Smooth muscle cell (in vitro differentiated cells): ENCODE results near the gene ZBTB11. TPM values are rescaled to one million over a fixed set of nuclear protein-coding genes. Genes with fewer than 3 reads are reported as not detected.
A peak's percentile ranks its signal among the peaks of the same experiment; 100 is the strongest.
"Not testable (repeated sequence)": the region's sequence is repeated elsewhere in the genome, so short reads cannot be mapped to it uniquely, and the experiment has no call there.

Experiments
- DNase-seq: peaks from one replicate; lab custom pipeline; 2025; ENCODE audit not compliant: unreplicated experiment; lab: John Stamatoyannopoulos, UW
- H2AFZ ChIP-seq: fragments of 200-600 bp; sonication (generic); 2 replicates; pipeline ENCODE4 v1.6.0; 2016; ENCODE audit warnings: antibody characterized with exemption, low read depth, mild to moderate bottlenecking
- H3F3A ChIP-seq: fragments of 200-600 bp; sonication (generic); 2 replicates; pipeline ENCODE4 v1.6.0; 2017; ENCODE audit warnings: antibody characterized with exemption, low read depth
- H3K27ac ChIP-seq: fragments of 200-600 bp; sonication (generic); 2 replicates; pipeline ENCODE4 v1.5.1; 2016; ENCODE audit warnings: low read depth, mild to moderate bottlenecking
- H3K27me3 ChIP-seq: fragments of 200-600 bp; sonication (generic); 2 replicates; pipeline ENCODE4 v1.6.1; 2016; ENCODE audit warnings: low read depth, mild to moderate bottlenecking
- H3K36me3 ChIP-seq: fragments of 200-600 bp; sonication (generic); 2 replicates; pipeline ENCODE4 v1.5.1; 2016; ENCODE audit warnings: low read depth
- H3K4me1 ChIP-seq: fragments of 200-600 bp; sonication (generic); 2 replicates; pipeline ENCODE4 v1.5.1; 2016; ENCODE audit warnings: low read depth
- H3K4me2 ChIP-seq: fragments of 200-600 bp; sonication (generic); 2 replicates; pipeline ENCODE4 v1.6.0; 2016; ENCODE audit warnings: mild to moderate bottlenecking
- H3K4me3 ChIP-seq: fragments of 200-600 bp; sonication (generic); 2 replicates; pipeline ENCODE4 v1.5.1; 2016; ENCODE audit warnings: mild to moderate bottlenecking
- H3K79me2 ChIP-seq: fragments of 200-600 bp; sonication (generic); 2 replicates; pipeline ENCODE4 v1.6.0; 2016; ENCODE audit warnings: low read depth, mild to moderate bottlenecking
- H3K9ac ChIP-seq: fragments of 200-600 bp; sonication (generic); 2 replicates; pipeline ENCODE4 v1.6.0; 2016; ENCODE audit warnings: low read depth
- H3K9me3 ChIP-seq: fragments of 200-600 bp; sonication (generic); replicated peaks from 2 replicates; pipeline ENCODE4 v1.5.1; 2016; ENCODE audit warnings: low read depth
- H4K20me1 ChIP-seq: fragments of 200-600 bp; sonication (generic); 2 replicates; pipeline ENCODE4 v1.6.0; 2016; ENCODE audit warnings: low read depth
- CTCF ChIP-seq: fragments of 200-600 bp; sonication (generic); IDR thresholded peaks from 2 replicates; pipeline ENCODE4 v1.5.1; 2017; ENCODE audit warnings: borderline replicate concordance, mild to moderate bottlenecking, antibody characterized with exemption; ENCODE audit not compliant: insufficient read depth, poor library complexity, severe bottlenecking
- WGBS: methylation state at CpG from one replicate; pipeline ENCODE4 v1.1.7; 2016; ENCODE audit warnings: low lambda C conversion rate; 5-methylcytosine and 5-hydroxymethylcytosine counted together
- polyA plus RNA-seq: library from polyadenylated mRNA; unstranded; fragments of >200 nt; fragmentation: Nextera tagmentation; extraction: Ambion mirVana; gene quantifications from 2 replicates; pipeline ENCODE4 v1.2.1, GENCODE V29; 2016
- small RNA-seq: library from RNA; depleted of rRNA; stranded (forward); fragments of <200 nt; gene quantifications from one replicate; pipeline ENCODE3, GENCODE V24; 2014
- total RNA-seq: library from RNA; depleted of rRNA; stranded (reverse); fragments of >200 nt; gene quantifications from 2 replicates; pipeline ENCODE4 v1.2.3, GENCODE V29; 2014

The ZBTB11 gene
- total and polyA plus RNA-seq, 2 experiments from 2014 or later, result 9.1 to 33.7 TPM

GRCh38 chr3:101611023-101611422 lies 65.9 kb downstream of the ZBTB11 start:
- H2AFZ ChIP-seq, result no peak overlapping the region
- no peak overlapping the region for H3K4me2 ChIP-seq
- H4K20me1 ChIP-seq, result no peaks in the 10 kb centered on the region
- H3K9ac ChIP-seq, result no peak overlapping the region
- no peak overlapping the region for H3K4me3 ChIP-seq
- no peak for DNase-seq
- H3K4me1 ChIP-seq, result no peaks in the 10 kb centered on the region
- WGBS, result 70% methylated on average over 2 of the region's 2 CpGs
- no peaks in the 10 kb centered on the region for H3K79me2 ChIP-seq
- H3K27me3 ChIP-seq, result no peaks in the 10 kb centered on the region
- no peak for TF ChIP-seq CTCF
- H3F3A ChIP-seq, result no peaks in the 10 kb centered on the region
- no peaks in the 10 kb centered on the region for H3K36me3 ChIP-seq
- H3K27ac ChIP-seq, result no peak overlapping the region
- H3K9me3 ChIP-seq, result no peaks in the 10 kb centered on the region

GRCh38 chr3:101605398-101605797 lies 71.5 kb downstream of the ZBTB11 start:
- not testable (repeated sequence) for H2AFZ ChIP-seq, H3K79me2 ChIP-seq, H4K20me1 ChIP-seq, H3K4me3 ChIP-seq, H3K9me3 ChIP-seq, H3K36me3 ChIP-seq, H3K9ac ChIP-seq, H3K27me3 ChIP-seq, H3K4me1 ChIP-seq, H3F3A ChIP-seq, H3K4me2 ChIP-seq, DNase-seq, H3K27ac ChIP-seq
- WGBS, result 69% methylated on average over 10 of the region's 10 CpGs

- WGBS, result 95% methylated on average over 1 of the region's 1 CpG
- H3K4me1 ChIP-seq, result no peaks in the 10 kb centered on the region
- H3K27ac ChIP-seq, result no peak overlapping the region
- DNase-seq, result no peak
- no peak overlapping the region for H3K4me2 ChIP-seq
- H3K9me3 ChIP-seq, result no peaks in the 10 kb centered on the region
- no peak overlapping the region for H2AFZ ChIP-seq
- H3K9ac ChIP-seq, result no peak overlapping the region
- no peaks in the 10 kb centered on the region for H3K27me3 ChIP-seq
- H3K36me3 ChIP-seq, result no peaks in the 10 kb centered on the region
- TF ChIP-seq CTCF, result no peak
- H3K79me2 ChIP-seq, result no peaks in the 10 kb centered on the region
- H3F3A ChIP-seq, result no peaks in the 10 kb centered on the region
- H4K20me1 ChIP-seq, result no peaks in the 10 kb centered on the region
- no peak overlapping the region for H3K4me3 ChIP-seq
Observed at GRCh38 chr3:101603184-101603583, 73.7 kb downstream of the ZBTB11 start.

- H3F3A ChIP-seq, result no peaks in the 10 kb centered on the region
- H3K27ac ChIP-seq, result peak overlapping the region; percentile 35
- no peak overlapping the region for H2AFZ ChIP-seq
- no peak for DNase-seq
- H3K27me3 ChIP-seq, result no peaks in the 10 kb centered on the region
- no peak for TF ChIP-seq CTCF
- 96% methylated on average over 3 of the region's 3 CpGs for WGBS
- no peaks in the 10 kb centered on the region for H3K79me2 ChIP-seq
- no peak overlapping the region for H3K4me3 ChIP-seq
- H3K4me2 ChIP-seq, result no peak overlapping the region
- no peaks in the 10 kb centered on the region for H3K4me1 ChIP-seq
- H3K9ac ChIP-seq, result no peak overlapping the region
- no peaks in the 10 kb centered on the region for H4K20me1 ChIP-seq
- H3K36me3 ChIP-seq, result no peaks in the 10 kb centered on the region
- no peaks in the 10 kb centered on the region for H3K9me3 ChIP-seq
Observed at GRCh38 chr3:101602731-101603130, 74.2 kb downstream of the ZBTB11 start.

Small RNAs within 50 kb of the gene (small RNA-seq; reads per million reads assigned to genes)
- gene RF00019, result not detected
- not detected for gene RNU6-1256P
- 0.61 reads per million, percentile 21 among the genes with 10 or more reads in this experiment for gene RNY1P12

Other genes with a start within 250 kb of the ZBTB11 start
- gene SENP7, start 163.9 kb downstream of the ZBTB11 start, total RNA-seq, result 37.1 and 46.4 TPM in 2 replicates
- gene SENP7, start 163.9 kb downstream of the ZBTB11 start, polyA plus RNA-seq, result 6.6 and 8.7 TPM in 2 replicates
- gene TRMT10C, start 115.3 kb downstream of the ZBTB11 start, total RNA-seq, result 34.5 and 35.3 TPM in 2 replicates
- gene TRMT10C, start 115.3 kb downstream of the ZBTB11 start, polyA plus RNA-seq, result 25.8 and 28.2 TPM in 2 replicates
- 137 and 175 TPM in 2 replicates for gene PCNP, start 103.0 kb downstream of the ZBTB11 start, total RNA-seq
- 97.3 and 105 TPM in 2 replicates for gene PCNP, start 103.0 kb downstream of the ZBTB11 start, polyA plus RNA-seq
- 1,956 and 2,011 TPM in 2 replicates for gene RPL24, start 9.6 kb upstream of the ZBTB11 start, total RNA-seq
- gene RPL24, start 9.6 kb upstream of the ZBTB11 start, polyA plus RNA-seq, result 452 and 518 TPM in 2 replicates
- gene CEP97, start 47.5 kb upstream of the ZBTB11 start, total RNA-seq, result 20.8 and 21.2 TPM in 2 replicates
- gene CEP97, start 47.5 kb upstream of the ZBTB11 start, polyA plus RNA-seq, result 3.5 and 4.3 TPM in 2 replicates
- 8.6 and 10.2 TPM in 2 replicates for gene NXPE3, start 102.1 kb upstream of the ZBTB11 start, total RNA-seq
- gene NXPE3, start 102.1 kb upstream of the ZBTB11 start, polyA plus RNA-seq, result 5.6 and 7.0 TPM in 2 replicates
- gene NFKBIZ, start 172.4 kb upstream of the ZBTB11 start, total RNA-seq, result 236 and 307 TPM in 2 replicates
- gene NFKBIZ, start 172.4 kb upstream of the ZBTB11 start, polyA plus RNA-seq, result 269 and 306 TPM in 2 replicates